Neural cell (in vitro differentiated cells): Measurements from ENCODE around the gene LIN54. TPM values are rescaled to one million over a fixed set of nuclear protein-coding genes. Genes with fewer than 3 reads are reported as not detected.

Experiments used
- H2AFZ ChIP-seq: fragments of 200-600, 300-800 bp; sonication (generic), shearing (Covaris generic); 2 replicates; pipeline ENCODE4 v1.6.0; 2014; ENCODE audit warnings: low read depth, mild to moderate bottlenecking, antibody characterized with exemption, low read length, moderate library complexity
- H3F3A ChIP-seq: fragments of 200-600 bp; shearing (Covaris generic); 2 replicates; pipeline ENCODE4 v1.6.1; 2016; ENCODE audit warnings: mild to moderate bottlenecking, moderate library complexity, mixed read lengths, antibody characterized with exemption, low read length; ENCODE audit not compliant: insufficient read depth, poor library complexity, severe bottlenecking
- H3K27ac ChIP-seq: fragments of 200-600, 300-800 bp; sonication (generic), shearing (Covaris generic); 2 replicates; pipeline ENCODE4 v1.5.1; 2014; ENCODE audit warnings: mild to moderate bottlenecking, low read length, moderate library complexity
- H3K27me3 ChIP-seq: fragments of 300-800, 200-600 bp; sonication (generic), shearing (Covaris generic); 2 replicates; pipeline ENCODE4 v1.6.0; 2014; ENCODE audit warnings: mild to moderate bottlenecking, low read depth, low read length, moderate library complexity; ENCODE audit not compliant: insufficient read depth
- H3K36me3 ChIP-seq: fragments of 300-800, 200-600 bp; sonication (generic), shearing (Covaris generic); 2 replicates; pipeline ENCODE4 v1.5.1; 2014; ENCODE audit warnings: mild to moderate bottlenecking, antibody characterized with exemption, low read length, moderate library complexity; ENCODE audit not compliant: insufficient read depth
- H3K4me2 ChIP-seq: fragments of 300-800, 200-600 bp; sonication (generic), shearing (Covaris generic); 2 replicates; pipeline ENCODE4 v1.6.0; 2014; ENCODE audit warnings: mild to moderate bottlenecking, low read length
- H3K4me3 ChIP-seq: fragments of 300-800, 200-600 bp; sonication (generic), shearing (Covaris generic); 2 replicates; pipeline ENCODE4 v1.5.1; 2014; ENCODE audit warnings: mild to moderate bottlenecking, low read length, moderate library complexity
- H3K79me2 ChIP-seq: fragments of 200-600 bp; shearing (Covaris generic); replicated peaks from 2 replicates; pipeline ENCODE4 v1.6.0; 2014; ENCODE audit warnings: mild to moderate bottlenecking, low read length, moderate library complexity; ENCODE audit not compliant: insufficient read depth
- H3K9ac ChIP-seq: fragments of 300-800, 200-600 bp; sonication (generic), shearing (Covaris generic); 2 replicates; pipeline ENCODE4 v1.6.1; 2016; ENCODE audit warnings: mild to moderate bottlenecking, low read length, mixed read lengths
- H3K9me2 ChIP-seq: fragments of 200-600 bp; shearing (Covaris generic); 2 replicates; pipeline ENCODE4 v1.6.1; 2016; ENCODE audit warnings: mild to moderate bottlenecking, low read length, mixed read lengths; ENCODE audit not compliant: insufficient read depth
- H3K9me3 ChIP-seq: fragments of 200-600, 300-800 bp; sonication (generic), shearing (Covaris generic); 2 replicates; pipeline ENCODE4 v1.6.1; 2016; ENCODE audit warnings: mild to moderate bottlenecking, mixed run types, low read length, moderate library complexity, mixed read lengths
- H4K20me1 ChIP-seq: fragments of 200-600 bp; shearing (Covaris generic); 2 replicates; pipeline ENCODE4 v1.6.1; 2016; ENCODE audit warnings: mild to moderate bottlenecking, mixed run types; ENCODE audit not compliant: insufficient read depth
- CTCF ChIP-seq: fragments of 450-650 bp; IDR thresholded peaks from 2 replicates; pipeline ENCODE4 v1.5.1; 2014; ENCODE audit warnings: antibody characterized with exemption, mild to moderate bottlenecking, moderate library complexity; ENCODE audit not compliant: poor library complexity, severe bottlenecking
- EP300 ChIP-seq: fragments of 450-650 bp; conservative IDR thresholded peaks from 2 replicates; pipeline ENCODE4 v1.6.1; 2014; ENCODE audit warnings: antibody characterized with exemption, mild to moderate bottlenecking, moderate library complexity; ENCODE audit not compliant: poor library complexity, severe bottlenecking
- EZH2 ChIP-seq: fragments of 200-600, 300-800 bp; shearing (Covaris generic), sonication (generic); IDR thresholded peaks from 2 replicates; pipeline ENCODE4 v1.6.1; 2014; ENCODE audit warnings: antibody characterized with exemption, low read length, borderline replicate concordance, mild to moderate bottlenecking; ENCODE audit not compliant: insufficient read depth, poor library complexity, severe bottlenecking
- MXI1 ChIP-seq: fragments of 450-650 bp; conservative IDR thresholded peaks from 2 replicates; pipeline ENCODE4 v1.6.1; 2014; ENCODE audit warnings: antibody characterized with exemption, mild to moderate bottlenecking; ENCODE audit not compliant: poor library complexity, severe bottlenecking
- POLR2AphosphoS5 ChIP-seq: IDR thresholded peaks from 2 replicates; pipeline ENCODE4 v1.6.1; 2012
- RAD21 ChIP-seq: fragments of 450-650 bp; conservative IDR thresholded peaks from 2 replicates; pipeline ENCODE4 v1.6.1; 2014; ENCODE audit warnings: antibody characterized with exemption, mild to moderate bottlenecking, moderate library complexity
- SMC3 ChIP-seq: fragments of 450-650 bp; conservative IDR thresholded peaks from 2 replicates; pipeline ENCODE4 v1.6.1; 2014; ENCODE audit warnings: antibody characterized with exemption, mild to moderate bottlenecking, moderate library complexity; ENCODE audit not compliant: poor library complexity
- TAF1 ChIP-seq: IDR thresholded peaks from 2 replicates; pipeline ENCODE4 v1.6.1; 2012; ENCODE audit warnings: low read depth
- polyA plus RNA-seq: library from polyadenylated mRNA; depleted of rRNA; stranded (reverse); fragments of >200 nt; gene quantifications from 2 replicates; pipeline ENCODE4 v1.2.3, GENCODE V29; 2014
- TF ChIP-seq, protein P1 (sequence below): IDR thresholded peaks from 2 replicates; pipeline ENCODE4 v1.6.1; 2012; ENCODE audit warnings: borderline replicate concordance

LIN54 gene
- polyA plus RNA-seq, 1 donor from 2014 or later = 7.3 TPM

GRCh38 chr4:83022724-83023450 is 12.3 kb upstream of the LIN54 start:
- no peak overlapping the region for H3K27ac ChIP-seq

DNA sequence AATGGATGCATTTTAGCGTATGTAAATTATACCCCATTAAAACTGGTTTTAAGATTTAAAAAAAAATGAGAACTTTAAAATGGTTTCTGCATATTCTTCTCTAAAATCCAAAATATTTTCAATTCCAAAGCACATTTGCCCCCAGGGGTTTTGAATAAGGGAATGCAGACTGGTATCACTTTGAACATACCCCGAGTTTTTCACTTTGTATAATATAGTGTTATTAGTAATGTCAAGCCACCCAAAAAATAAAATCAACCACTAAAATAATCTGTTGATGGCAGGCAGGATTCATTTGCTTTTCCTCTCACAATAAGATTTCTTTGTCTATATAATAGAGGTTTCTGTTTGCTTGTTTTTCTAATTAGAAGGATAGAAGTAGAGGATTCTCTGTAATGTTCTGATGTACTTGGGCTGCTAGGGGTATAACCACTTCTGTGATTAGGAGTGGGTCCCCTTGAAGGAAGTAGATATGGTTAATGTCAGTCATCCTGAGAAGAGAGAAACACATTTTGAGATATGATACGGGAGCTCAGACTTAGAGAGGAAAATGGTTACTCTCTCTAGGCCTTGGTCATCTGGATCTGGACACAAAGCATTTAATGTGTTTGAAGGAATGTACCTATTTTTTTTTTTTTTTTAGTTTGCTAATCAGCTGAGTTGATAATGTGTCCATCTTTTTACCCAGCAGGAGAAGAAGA is 9.3 kb upstream of the LIN54 start:
- Histone ChIP-seq H3F3A (no peaks in the 10 kb centered on the region), H4K20me1 (no peaks in the 10 kb centered on the region), H2AFZ (no peak overlapping the region), H3K27me3 (no peaks in the 10 kb centered on the region), H3K9me2 (no peaks in the 10 kb centered on the region), H3K9ac (no peak overlapping the region), H3K4me2 (no peak overlapping the region), H3K36me3 (no peaks in the 10 kb centered on the region), H3K9me3 (no peaks in the 10 kb centered on the region), H3K4me3 (no peak overlapping the region), H3K79me2 (no peaks in the 10 kb centered on the region), H3K27ac (no peak overlapping the region)
- no peak for TF ChIP-seq TAF1
- TF ChIP-seq EZH2 = no peak
- no peak for TF ChIP-seq CTCF
- TF ChIP-seq MXI1 = no peak
- TF ChIP-seq POLR2AphosphoS5 = no peak
- no peak for TF ChIP-seq SMC3
- TF ChIP-seq RAD21 = no peak
- TF ChIP-seq EP300 = no peak
- TF ChIP-seq, protein P1, sequence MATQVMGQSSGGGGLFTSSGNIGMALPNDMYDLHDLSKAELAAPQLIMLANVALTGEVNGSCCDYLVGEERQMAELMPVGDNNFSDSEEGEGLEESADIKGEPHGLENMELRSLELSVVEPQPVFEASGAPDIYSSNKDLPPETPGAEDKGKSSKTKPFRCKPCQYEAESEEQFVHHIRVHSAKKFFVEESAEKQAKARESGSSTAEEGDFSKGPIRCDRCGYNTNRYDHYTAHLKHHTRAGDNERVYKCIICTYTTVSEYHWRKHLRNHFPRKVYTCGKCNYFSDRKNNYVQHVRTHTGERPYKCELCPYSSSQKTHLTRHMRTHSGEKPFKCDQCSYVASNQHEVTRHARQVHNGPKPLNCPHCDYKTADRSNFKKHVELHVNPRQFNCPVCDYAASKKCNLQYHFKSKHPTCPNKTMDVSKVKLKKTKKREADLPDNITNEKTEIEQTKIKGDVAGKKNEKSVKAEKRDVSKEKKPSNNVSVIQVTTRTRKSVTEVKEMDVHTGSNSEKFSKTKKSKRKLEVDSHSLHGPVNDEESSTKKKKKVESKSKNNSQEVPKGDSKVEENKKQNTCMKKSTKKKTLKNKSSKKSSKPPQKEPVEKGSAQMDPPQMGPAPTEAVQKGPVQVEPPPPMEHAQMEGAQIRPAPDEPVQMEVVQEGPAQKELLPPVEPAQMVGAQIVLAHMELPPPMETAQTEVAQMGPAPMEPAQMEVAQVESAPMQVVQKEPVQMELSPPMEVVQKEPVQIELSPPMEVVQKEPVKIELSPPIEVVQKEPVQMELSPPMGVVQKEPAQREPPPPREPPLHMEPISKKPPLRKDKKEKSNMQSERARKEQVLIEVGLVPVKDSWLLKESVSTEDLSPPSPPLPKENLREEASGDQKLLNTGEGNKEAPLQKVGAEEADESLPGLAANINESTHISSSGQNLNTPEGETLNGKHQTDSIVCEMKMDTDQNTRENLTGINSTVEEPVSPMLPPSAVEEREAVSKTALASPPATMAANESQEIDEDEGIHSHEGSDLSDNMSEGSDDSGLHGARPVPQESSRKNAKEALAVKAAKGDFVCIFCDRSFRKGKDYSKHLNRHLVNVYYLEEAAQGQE = no peak

More at GRCh38 chr4:83022724-83023450, 12.3 kb upstream of the LIN54 start:
- Histone ChIP-seq H3K9me2 (no peaks in the 10 kb centered on the region), H4K20me1 (no peaks in the 10 kb centered on the region), H3F3A (no peaks in the 10 kb centered on the region), H3K36me3 (no peaks in the 10 kb centered on the region), H3K79me2 (no peaks in the 10 kb centered on the region), H3K4me3 (no peak overlapping the region), H2AFZ (no peak overlapping the region), H3K4me2 (no peak overlapping the region), H3K9ac (no peak overlapping the region), H3K9me3 (no peaks in the 10 kb centered on the region), H3K27me3 (no peaks in the 10 kb centered on the region)
- TF ChIP-seq CTCF (no peak), RAD21 (no peak)
